GM18517 (cell line): ENCODE results near the gene HOXA2.

Experiments
- ATAC-seq: cut with Tn5 transposase; IDR thresholded peaks from one replicate; pipeline ENCODE4 v1.9.1; 2021; ENCODE audit warnings: mild to moderate bottlenecking, moderate library complexity; ENCODE audit not compliant: unreplicated experiment

HOXA2 gene

DNA sequence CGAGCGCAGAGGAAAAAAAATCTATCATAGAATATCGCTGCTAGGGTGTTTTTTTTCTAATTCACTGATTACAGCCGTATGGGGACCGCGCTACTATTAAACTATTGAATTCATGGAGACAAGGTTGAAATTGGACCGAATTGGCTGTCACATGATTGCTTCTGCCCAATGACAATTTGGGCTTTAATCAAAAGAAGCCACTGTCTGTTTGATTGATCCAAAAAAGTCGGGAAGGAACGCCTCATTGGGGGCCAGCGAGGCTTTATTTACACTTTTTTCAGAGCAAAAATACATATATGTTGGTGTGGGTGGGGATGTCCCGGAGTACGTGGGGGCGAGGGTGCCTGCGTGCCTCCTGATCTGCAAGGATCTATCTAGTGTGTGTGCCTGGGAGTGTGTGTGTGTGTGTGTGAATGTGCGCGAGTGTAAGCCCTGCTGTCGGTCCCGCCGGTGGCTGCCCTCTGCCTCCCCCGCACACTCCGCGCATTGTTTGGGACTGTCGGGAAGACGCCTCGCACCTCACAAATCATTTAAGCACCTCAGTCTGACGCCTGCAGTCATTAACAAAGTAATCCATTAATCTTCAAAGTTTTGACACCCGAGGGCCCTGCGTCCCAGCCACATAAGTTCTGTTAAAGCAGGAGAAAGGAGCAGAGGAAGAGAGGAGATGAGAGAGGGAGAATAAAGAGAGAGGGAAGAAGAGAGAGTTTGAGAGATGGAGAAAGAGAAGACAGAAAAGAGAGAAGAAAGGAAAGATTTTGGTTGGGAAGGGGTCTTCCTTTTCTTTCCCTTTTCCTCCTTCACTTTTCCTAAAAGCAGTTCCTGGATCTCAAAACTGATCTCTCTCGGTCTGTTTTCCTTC is at the start of gene HOXA2:
Gene HOXA2, minus strand, starts transcription at position 103 of the 862 bp plus-strand sequence. CDS start 183 bp downstream, outside the sequence.
- ATAC-seq: no peak

GRCh38 chr7:27151341-27151930 is 49.0 kb upstream of the HOXA2 start:
- no peak for ATAC-seq

DNA sequence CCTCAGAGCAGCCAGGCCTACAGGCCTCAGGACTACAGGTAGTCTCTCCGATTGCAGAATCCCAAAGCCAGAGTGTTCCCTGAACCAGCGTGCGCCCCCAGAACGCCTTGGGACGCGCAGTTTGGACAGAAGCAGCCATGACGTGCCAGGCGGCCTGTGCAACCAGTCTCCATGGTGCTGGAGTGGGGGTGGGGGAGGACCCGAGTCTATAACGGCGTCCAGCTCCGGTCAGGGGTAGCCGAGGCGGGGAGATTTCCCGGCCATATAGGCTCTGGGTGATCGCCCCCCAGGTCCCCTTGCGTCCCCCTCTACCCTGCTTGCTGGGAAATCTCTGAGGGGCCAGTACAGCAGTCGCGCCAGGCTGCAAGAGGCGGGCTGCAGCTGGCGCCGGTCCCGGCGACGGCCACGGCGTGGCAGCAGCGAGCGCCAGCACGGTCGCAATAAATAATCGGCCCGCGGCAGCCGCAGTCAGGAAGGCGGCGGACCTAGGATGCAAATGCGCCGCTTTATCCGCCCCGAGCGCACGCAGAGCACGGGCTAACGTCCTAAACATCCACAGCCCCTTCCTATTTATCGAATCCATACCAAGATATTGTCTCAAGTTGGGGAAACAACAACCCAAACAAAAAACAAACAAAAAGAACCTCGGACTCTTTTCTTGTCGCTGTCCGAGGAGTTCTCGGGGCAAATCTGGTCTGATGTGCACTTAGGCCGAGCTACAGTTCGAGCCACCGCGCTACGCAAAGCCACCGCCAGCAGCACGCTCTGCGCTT is 48.3 kb upstream of the HOXA2 start:
- ATAC-seq: peak; percentile 67

GRCh38 chr7:27149842-27150567 is 47.5 kb upstream of the HOXA2 start:
- no peak for ATAC-seq

- no peak for ATAC-seq
Measured at GRCh38 chr7:27148756-27149641, 46.5 kb upstream of the HOXA2 start.

DNA sequence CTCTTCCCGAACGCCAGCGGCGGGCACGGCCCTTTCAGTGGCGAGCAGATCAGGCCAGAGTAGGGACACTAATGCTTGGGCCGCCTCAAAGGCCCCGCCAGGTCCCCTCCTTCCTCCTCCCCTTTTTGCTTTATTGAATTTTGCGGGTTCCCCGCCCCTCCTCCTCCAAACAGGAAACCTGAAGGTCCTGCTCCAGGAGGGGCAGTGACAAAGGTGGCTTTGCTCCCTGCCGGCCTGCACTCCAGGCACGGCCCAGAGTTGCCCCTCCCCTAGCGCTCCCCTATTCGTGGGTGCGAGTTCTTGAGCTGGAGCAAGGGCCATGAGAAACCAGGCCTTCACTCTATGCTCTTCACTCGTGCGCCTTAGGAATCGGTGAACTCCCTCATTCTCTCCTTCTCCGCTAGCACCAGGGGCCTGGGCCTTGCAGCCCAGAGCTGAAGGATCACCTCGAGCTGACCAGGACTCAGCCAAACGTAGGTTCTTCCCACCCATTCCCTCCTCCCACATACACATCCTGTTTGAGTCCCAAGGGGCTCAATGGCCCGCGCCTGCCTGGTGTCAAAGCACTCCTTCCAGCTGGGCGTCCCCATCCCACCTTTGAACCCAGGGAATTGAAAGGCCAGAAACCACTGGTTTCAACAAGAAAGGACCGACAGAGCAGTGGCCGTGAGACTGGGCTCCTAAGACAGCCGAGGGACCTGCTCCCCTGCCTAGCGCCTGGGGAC is 45.7 kb upstream of the HOXA2 start:
- no peak for ATAC-seq

DNA sequence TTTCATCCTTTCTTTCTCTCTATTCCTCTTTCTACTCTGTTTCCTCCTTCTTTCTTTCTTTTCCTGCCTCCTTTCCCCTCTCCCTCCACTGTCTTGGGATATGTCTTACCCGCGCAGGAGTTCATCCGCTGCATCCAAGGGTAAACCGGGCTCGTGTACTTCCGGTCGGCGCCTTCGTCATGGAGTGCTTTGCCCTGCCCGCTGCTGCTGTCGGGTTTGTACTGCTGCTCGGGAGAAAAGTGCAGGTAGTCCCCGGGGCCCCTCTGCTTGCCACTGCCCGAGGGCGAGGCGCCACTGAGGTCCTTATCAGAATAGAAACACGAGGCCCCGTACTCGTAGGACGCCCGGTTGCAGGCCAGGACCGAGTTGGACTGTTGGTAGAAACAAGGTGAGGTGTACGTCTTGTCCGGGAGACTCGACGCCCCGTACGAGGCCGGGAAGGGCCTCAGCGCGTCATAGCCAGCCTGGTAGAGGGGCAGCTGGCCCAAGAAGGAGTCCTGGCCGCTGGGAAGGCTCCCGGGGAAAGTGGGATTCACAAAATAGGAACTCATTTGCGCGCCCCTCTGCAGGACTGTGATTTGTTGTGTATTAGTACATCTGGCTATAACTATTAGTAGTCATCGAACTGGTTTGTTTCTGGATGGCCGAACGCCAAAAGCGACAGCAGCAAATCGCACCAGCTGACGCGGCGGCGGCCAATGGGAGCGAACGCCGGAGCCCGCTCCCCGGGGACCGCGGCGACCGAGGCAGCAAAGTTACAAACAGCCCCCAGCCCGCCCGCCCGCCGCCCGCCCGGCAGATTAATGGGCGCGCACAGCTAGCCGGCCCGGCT is 44.9 kb upstream of the HOXA2 start, which contains the start of gene HOXA6:
Gene HOXA6, minus strand, starts transcription at position 576 of the 832 bp plus-strand sequence. Its CDS starts 25 bp downstream, at position 551.
- ATAC-seq: no peak

DNA sequence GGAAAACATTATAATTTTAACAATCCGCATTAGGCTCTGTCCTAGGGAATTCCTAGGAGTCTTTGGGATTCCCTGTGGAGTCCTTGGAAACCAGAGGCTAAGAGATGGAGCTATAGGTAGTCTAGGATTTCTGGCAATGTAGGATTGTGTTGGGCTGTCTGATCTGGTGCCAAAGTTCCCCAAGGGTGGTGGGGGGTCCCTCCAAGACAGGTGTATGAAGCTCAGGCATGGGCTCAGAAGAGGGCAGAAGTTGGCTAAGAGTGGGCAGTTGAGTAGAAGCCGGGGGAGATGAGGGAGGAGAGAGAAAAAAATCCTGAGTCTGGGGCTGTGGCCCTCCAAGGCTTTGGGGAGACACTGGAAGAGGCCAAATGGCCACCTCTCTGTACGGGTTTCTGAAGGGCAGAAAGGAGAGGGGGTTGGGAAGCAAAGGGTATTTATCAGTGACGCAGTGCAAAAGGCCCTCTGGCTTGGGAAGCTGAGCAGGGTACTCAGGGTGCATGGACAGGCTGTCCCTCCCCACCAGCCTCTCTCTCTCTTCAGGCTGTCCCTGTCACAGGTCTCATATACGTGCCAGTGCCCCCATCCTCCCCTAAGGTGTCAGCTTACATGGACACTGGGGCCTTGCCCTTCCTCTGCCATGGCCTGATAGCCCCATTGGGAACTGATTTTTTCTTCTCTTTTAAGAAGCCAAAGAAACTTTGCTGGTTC is 44.2 kb upstream of the HOXA2 start:
- ATAC-seq: no peak

- ATAC-seq: no peak
Measured at GRCh38 chr7:27145914-27146412, 43.5 kb upstream of the HOXA2 start.

DNA sequence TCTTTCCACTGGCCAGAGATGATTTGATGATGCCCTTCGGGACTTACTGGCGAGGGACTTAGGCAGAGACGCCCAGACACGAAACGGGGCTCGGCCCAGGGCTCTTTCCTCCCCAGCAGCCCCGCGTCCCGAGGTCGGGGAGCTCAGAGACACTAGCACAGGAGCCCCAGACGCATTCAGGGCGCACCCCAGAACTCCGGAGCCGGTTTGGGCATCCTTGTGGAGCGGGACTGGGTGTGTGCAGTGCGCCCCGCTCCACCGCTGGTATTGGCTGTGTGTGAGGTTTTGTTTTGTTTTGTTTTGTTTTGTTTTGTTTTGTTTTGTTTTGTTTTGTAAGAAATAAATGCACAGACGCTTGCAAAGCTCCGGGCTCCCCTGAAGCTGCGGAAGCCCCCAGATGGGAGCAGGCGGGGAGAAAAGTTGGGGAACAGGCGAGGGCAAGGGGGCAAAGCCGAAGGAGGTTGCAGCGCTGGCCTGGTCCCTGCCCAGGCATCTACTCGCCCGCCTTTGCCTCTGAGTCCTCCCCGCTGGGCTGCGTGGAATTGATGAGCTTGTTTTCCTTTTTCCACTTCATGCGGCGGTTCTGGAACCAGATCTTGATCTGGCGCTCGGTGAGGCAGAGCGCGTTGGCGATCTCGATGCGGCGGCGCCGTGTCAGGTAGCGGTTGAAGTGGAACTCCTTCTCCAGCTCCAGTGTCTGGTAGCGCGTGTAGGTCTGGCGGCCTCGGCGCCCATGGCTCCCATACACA is 42.9 kb upstream of the HOXA2 start:
- no peak for ATAC-seq

DNA sequence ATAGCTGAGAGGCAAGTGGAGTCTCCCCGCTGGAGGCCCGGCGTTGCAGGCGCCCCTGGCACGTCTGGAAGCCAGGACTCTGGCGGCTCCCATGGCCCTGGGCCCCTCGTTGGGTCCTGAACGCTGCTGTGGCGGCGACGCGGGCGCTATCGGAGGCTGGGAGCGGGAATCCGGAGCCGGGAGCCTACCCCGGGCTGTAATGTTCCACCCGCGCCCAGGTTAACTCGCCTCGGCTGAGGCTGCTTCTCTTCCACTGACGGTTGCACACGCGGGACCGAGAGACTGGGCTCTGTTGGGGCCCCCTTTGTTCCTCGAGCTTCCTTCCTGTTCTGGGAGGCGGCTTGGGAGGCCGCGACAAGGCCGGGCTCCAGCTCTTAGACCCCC is 42.3 kb upstream of the HOXA2 start:
- ATAC-seq: no peak

DNA sequence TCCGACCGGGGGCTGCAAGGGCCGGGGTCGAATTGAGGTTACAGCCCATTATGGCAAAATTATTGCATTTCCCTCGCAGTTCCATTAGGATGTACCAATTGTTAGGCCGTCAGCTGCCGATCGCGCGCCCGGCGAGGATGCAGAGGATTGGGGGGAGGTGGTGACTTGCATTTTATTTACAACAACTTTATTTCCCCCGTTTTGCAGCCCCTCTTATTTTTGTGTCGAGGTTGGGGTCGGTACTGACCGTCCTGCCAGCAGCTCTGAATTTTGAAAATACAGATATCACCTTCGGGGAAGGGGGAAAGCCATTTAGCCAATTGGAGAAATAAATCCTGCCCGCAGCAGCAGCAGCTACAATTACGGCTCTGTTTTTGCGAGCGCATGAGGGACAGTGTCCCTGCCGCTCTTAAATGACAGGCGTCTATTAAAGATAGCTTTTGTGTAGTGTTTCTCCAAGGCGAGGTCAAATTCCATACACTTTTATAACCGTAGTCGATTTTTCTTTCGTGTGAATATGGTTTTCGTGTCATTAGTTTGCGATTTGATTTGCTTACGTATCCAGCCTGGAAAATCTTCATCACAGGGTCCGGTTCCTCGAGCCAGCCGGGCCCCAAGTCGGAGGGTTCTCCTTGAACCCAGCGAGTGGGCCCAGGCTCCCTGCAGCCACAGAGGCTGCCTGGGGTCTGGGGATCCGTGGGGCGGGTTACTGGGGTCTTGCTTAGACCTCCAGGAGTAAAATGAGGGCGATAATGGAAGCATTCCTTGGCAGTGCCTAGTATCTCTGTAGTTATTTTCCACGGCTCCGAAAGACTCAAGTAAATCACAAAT is 41.7 kb upstream of the HOXA2 start:
- no peak for ATAC-seq

DNA sequence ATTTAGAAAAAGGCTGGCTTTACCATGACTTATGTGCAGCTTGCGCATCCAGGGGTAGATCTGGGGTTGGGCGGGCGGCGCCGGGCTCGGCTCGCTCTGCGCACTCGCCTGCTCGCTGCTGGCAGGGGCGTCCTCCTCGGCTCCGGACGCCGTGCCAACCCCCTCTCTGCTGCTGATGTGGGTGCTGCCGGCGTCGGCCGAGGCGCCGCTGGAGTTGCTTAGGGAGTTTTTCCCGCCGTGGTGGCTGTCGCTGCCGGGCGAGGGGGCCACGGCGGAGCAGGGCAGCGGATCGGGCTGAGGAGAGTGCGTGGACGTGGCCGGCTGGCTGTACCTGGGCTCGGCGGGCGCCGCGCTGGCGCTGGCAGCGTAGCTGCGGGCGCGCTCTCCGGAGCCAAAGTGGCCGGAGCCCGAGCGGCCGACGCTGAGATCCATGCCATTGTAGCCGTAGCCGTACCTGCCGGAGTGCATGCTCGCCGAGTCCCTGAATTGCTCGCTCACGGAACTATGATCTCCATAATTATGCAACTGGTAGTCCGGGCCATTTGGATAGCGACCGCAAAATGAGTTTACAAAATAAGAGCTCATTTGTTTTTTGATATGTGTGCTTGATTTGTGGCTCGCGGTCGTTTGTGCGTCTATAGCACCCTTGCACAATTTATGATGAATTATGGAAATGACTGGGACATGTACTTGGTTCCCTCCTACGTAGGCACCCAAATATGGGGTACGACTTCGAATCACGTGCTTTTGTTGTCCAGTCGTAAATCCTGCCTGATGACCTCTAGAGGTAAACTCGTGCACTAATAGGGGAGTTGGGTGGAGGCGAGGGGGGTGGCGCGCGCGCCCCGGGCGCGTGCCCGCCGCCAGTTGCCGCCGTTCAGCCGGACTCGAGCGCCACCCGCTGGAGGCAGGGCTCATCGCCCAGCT is 40.8 kb upstream of the HOXA2 start, which contains the start of gene HOXA5:
Gene HOXA5, minus strand, starts transcription at position 659 of the 927 bp plus-strand sequence. Its CDS starts 74 bp downstream, at position 585.
- peak; percentile 72 for ATAC-seq

DNA sequence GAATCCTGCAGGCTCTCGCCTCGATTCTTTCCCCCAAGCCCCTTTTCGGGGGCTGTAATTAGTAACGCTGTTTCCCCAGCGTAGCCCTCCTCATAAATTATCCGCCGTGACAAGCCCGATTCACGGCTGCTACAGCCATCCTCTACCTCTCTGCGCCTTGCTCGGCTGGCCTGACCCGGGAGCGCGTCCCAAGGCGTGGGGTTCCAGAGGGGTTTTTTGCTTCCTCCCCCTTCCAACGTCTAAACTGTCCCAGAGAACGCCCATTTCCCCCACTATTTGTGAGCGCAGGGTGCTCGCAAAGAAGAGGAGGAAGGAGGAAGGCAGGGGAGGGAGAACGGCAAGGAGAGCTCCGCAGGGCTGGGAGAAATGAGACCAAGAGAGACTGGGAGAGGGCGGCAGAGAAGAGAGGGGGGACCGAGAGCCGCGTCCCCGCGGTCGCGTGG is 40.1 kb upstream of the HOXA2 start:
- ATAC-seq: no peak
